Activated T-cell treated with anti-CD3 and anti-CD28 coated beads for 48 hours (primary cell): ENCODE data around the gene TIAL1.
"Not testable (repeated sequence)": the region's sequence is repeated elsewhere in the genome, so short reads cannot be mapped to it uniquely, and the experiment has no call there.

Experiments
- DNase-seq: peaks from one replicate; pipeline ENCODE4 v3.0.0-alpha.2; 2020; ENCODE audit warnings: low read depth

The TIAL1 gene

GRCh38 chr10:119531067-119531466, 65.7 kb downstream of the TIAL1 start:
- DNase-seq: no peak

DNA sequence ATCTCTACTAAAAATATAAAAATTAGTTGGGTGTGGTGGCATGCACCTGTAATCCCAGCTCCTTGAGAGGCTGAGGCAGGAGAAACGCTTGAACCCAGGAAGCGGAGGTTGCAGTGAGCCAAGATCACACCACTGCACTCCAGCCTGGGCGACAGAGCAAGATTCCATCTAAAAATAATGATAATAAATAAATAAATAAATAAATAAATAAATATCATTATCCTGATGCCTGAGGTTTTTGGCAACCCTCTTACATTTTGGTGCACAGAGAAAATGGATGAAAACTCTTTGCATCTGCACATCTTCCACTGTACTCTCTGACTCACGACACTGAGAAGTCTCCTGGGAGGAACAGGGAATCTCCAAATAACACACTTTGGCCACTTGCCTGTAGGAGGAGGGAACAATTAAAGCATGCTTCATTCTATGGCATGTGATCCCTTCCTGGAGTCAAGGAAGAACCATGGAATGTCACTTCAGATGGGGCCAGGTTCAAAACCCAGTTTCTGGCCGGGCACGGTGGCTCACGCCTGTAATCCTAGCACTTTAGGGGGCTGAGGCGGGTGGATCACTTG, 68.0 kb downstream of the TIAL1 start:
- DNase-seq: not testable (repeated sequence)

DNA sequence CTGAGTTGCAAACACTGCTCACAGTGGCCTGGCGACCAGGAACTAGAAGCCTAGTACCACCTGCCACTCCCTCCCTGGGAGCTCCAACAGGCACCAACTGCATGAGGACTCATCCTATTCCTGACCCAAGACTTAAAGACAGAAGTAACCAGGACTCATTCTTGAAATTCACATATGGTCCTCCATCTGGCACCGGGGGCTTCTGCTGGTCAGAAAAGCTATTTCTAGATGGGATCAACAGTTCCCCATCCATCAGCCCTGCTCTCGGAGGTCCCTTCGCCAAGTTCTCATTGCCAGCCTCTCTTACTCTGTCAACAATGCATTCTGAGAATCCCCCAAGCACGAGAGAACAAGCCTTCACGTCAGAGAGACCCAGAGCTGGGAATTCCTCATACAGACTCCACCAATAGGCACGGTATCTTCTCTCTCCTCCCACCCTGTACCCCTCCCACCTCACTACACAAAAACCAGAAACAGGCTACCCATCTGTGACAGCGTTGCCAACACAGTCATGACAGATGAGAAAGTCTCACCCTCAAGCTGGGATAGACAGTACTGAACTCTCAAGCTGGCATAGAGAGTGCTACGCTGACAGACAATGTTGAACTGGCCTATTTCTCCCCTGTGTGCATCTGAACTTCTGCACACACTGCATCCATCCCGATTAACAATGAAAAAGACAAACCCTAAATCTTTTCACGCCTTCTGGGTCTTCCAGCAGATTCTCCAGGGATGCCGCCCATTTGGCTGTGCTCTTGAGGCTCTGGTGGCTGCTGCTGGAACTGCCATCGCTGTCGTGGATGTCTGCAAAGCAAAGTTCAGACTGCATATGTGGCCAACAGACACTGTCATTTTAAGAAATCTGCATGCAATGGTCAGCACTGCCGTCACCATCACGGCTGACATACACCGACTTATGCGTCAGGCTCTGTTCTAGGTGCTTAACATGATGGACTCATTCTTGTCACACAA, 69.9 kb downstream of the TIAL1 start:
- no peak for DNase-seq

DNA sequence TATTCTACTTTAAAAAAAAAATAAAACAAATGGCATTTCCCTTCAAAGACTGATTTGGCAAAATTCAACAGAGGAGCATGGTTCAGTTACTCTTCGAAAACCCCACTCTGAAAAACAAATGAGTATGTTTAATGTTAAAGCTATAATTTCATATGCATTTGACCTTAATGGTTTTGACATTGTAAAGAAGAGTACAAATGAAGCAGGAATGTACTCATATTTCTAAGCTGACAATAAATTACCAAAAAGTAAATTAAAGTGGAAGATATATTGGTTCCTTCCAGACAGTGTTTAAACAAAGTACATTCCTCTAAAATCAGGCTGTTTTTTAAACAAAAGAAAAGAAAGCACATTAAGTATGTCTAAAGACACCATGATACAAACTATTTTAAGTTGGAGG, 70.6 kb downstream of the TIAL1 start:
- DNase-seq: no peak

DNA sequence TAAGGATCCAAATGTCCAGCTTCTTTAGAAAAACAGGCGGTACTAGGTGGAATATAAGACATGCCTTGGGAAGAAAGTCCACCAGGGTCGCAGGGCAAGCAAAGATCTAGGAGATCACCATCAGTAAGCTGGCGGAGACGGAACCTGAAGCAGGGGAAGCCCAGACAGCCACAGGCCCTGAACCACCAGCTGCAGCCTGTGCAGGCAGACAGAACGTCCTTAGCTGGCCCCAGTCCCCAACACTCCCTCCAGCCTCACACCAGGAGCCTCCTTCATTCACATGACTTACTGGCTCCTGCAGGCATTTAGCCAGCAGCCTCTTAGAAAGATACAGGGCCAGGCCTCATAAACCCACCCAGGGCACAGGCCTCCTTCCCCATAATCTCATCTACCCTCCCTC, 71.6 kb downstream of the TIAL1 start:
- no peak for DNase-seq

GRCh38 chr10:119524720-119525070, 72.1 kb downstream of the TIAL1 start:
- no peak for DNase-seq

GRCh38 chr10:119523895-119524719, 72.7 kb downstream of the TIAL1 start:
- no peak for DNase-seq
